Measurements from ENCODE around the gene PGM1. TPM values are rescaled to one million over a fixed set of nuclear protein-coding genes. Genes with fewer than 3 reads are reported as not detected.

PGM1 gene
- total and polyA plus RNA-seq, 2 of the 13 experiments (the other 11 are each of a cell fraction or from before 2014, with no cell fraction given), result 51.6 to 105 TPM

GRCh38 chr1:63593886-63594605 is 835 bp downstream of the PGM1 start (continued):
- no peak for TF ChIP-seq ZNF772 (CRISPR knock-in tag; IDR thresholded peaks at IDR 0.05)
- TF ChIP-seq ZNF350 (CRISPR knock-in tag; IDR thresholded peaks at IDR 0.05; ENCODE audit: borderline replicate concordance, low read depth), result no peak; the same call in 1 of the 2 replicates
- no peak for TF ChIP-seq KDM1A (CRISPR knock-in tag; IDR thresholded peaks at IDR 0.05)
- TF ChIP-seq ZNF318 (CRISPR knock-in tag; IDR thresholded peaks at IDR 0.05), result no peak
- no peak for TF ChIP-seq ZKSCAN1 (IDR thresholded peaks at IDR 0.05; ENCODE audit: low read length)
- no peak for TF ChIP-seq ZNF577 (CRISPR knock-in tag; IDR thresholded peaks at IDR 0.05; ENCODE audit: borderline replicate concordance, low read depth)
- no peak for TF ChIP-seq NR2C2 (CRISPR knock-in tag; IDR thresholded peaks at IDR 0.05; ENCODE audit: borderline replicate concordance)
- TF ChIP-seq CCDC6 (CRISPR knock-in tag; IDR thresholded peaks at IDR 0.05), result no peak; the same call in none of the 2 replicates
- no peak for TF ChIP-seq MTA1 (CRISPR knock-in tag; IDR thresholded peaks at IDR 0.05; ENCODE audit: borderline replicate concordance)
- no peak; the same call in 1 of the 2 replicates for TF ChIP-seq ZNF329 (CRISPR knock-in tag; IDR thresholded peaks at IDR 0.05; ENCODE audit: low read depth)
- no peak for TF ChIP-seq ZNF609 (CRISPR knock-in tag; IDR thresholded peaks at IDR 0.05; ENCODE audit: borderline replicate concordance)
- no peak for TF ChIP-seq GATAD2A (CRISPR knock-in tag; IDR thresholded peaks at IDR 0.05)
- TF ChIP-seq HMGXB4 (CRISPR knock-in tag; IDR thresholded peaks at IDR 0.05; ENCODE audit: borderline replicate concordance in 1 of 2, low read depth in 1 of 2), result no peak; a peak in 2 of 4 replicates

Data from HepG2 (cell line).